Loucy (cell line): ENCODE data around the gene PSMG1.

Experiments
- H2AFZ ChIP-seq: fragments of 200-600 bp; sonication (generic); 2 replicates; pipeline ENCODE4 v1.6.0; 2016; ENCODE audit warnings: antibody characterized with exemption, mild to moderate bottlenecking, low read length, moderate library complexity
- H3F3A ChIP-seq: fragments of 200-600 bp; 2 replicates; pipeline ENCODE4 v1.6.0; 2016; ENCODE audit warnings: antibody characterized with exemption, low read depth, mild to moderate bottlenecking
- H3K27me3 ChIP-seq: fragments of 200-600 bp; sonication (generic); 2 replicates; pipeline ENCODE4 v1.6.1; 2014; ENCODE audit warnings: low read length, mild to moderate bottlenecking; ENCODE audit not compliant: insufficient read depth, poor library complexity, severe bottlenecking
- H3K36me3 ChIP-seq: fragments of 200-600 bp; sonication (generic); 2 replicates; pipeline ENCODE4 v1.6.1; 2016; ENCODE audit warnings: low read length; ENCODE audit not compliant: insufficient read depth
- H3K4me1 ChIP-seq: fragments of 200-600 bp; sonication (generic); 2 replicates; pipeline ENCODE4 v1.5.1; 2014; ENCODE audit warnings: low read length, mild to moderate bottlenecking; ENCODE audit not compliant: insufficient read depth, poor library complexity, severe bottlenecking
- H3K4me2 ChIP-seq: fragments of 200-600 bp; sonication (generic); 2 replicates; pipeline ENCODE4 v1.6.0; 2014; ENCODE audit warnings: antibody characterized with exemption, low read length, low read depth, mild to moderate bottlenecking; ENCODE audit not compliant: poor library complexity, severe bottlenecking
- H3K4me3 ChIP-seq: fragments of 200-600 bp; sonication (generic); 2 replicates; pipeline ENCODE4 v1.5.1; 2014; ENCODE audit warnings: low read length, mild to moderate bottlenecking, mixed read lengths; ENCODE audit not compliant: poor library complexity, severe bottlenecking
- H3K79me2 ChIP-seq: fragments of 200-600 bp; sonication (generic); 2 replicates; pipeline ENCODE4 v1.6.1; 2014; ENCODE audit warnings: low read length; ENCODE audit not compliant: insufficient read depth
- H3K9ac ChIP-seq: fragments of 200-600 bp; sonication (generic); 2 replicates; pipeline ENCODE4 v1.6.0; 2014; ENCODE audit warnings: mild to moderate bottlenecking, low read depth, low read length, moderate library complexity; ENCODE audit not compliant: poor library complexity, severe bottlenecking
- H3K9me2 ChIP-seq: fragments of 200-600 bp; sonication (generic); replicated peaks from 2 replicates; pipeline ENCODE4 v1.6.1; 2016; ENCODE audit warnings: low read depth, low read length, mixed read lengths
- H3K9me3 ChIP-seq: fragments of 200-600 bp; sonication (generic); 2 replicates; pipeline ENCODE4 v1.6.1; 2014; ENCODE audit warnings: mild to moderate bottlenecking, antibody characterized with exemption, low read length, low read depth; ENCODE audit not compliant: insufficient read depth
- H4K20me1 ChIP-seq: fragments of 200-600 bp; sonication (generic); 2 replicates; pipeline ENCODE4 v1.6.0; 2014; ENCODE audit warnings: antibody characterized with exemption, low read length, mild to moderate bottlenecking; ENCODE audit not compliant: insufficient read depth, poor library complexity, severe bottlenecking
- EZH2phosphoT487 ChIP-seq: fragments of 200-600 bp; IDR thresholded peaks from 2 replicates; pipeline ENCODE4 v1.6.1; 2018; ENCODE audit warnings: antibody characterized with exemption, mild to moderate bottlenecking, moderate library complexity, borderline replicate concordance
- TF ChIP-seq, protein P1 (sequence below): fragments of 200-600 bp; sonication (generic); conservative IDR thresholded peaks from 2 replicates; pipeline ENCODE4 v1.5.1; 2014; ENCODE audit warnings: mild to moderate bottlenecking, antibody characterized with exemption, low read length

Gene PSMG1

GRCh38 chr21:39182484-39183271, 573 bp downstream of the PSMG1 start:
- peak overlapping the region; percentile 88 for H3K4me3 ChIP-seq
- H3K4me1 ChIP-seq = peaks cover 52% of the 10 kb centered on the region
- no peaks in the 10 kb centered on the region for H3K27me3 ChIP-seq
- H3K4me2 ChIP-seq = peak overlapping the region; percentile 94
- no peaks in the 10 kb centered on the region for H3K9me2 ChIP-seq
- no peaks in the 10 kb centered on the region for H3K9me3 ChIP-seq
- H2AFZ ChIP-seq = peak overlapping the region; percentile 87
- TF ChIP-seq, protein P1, sequence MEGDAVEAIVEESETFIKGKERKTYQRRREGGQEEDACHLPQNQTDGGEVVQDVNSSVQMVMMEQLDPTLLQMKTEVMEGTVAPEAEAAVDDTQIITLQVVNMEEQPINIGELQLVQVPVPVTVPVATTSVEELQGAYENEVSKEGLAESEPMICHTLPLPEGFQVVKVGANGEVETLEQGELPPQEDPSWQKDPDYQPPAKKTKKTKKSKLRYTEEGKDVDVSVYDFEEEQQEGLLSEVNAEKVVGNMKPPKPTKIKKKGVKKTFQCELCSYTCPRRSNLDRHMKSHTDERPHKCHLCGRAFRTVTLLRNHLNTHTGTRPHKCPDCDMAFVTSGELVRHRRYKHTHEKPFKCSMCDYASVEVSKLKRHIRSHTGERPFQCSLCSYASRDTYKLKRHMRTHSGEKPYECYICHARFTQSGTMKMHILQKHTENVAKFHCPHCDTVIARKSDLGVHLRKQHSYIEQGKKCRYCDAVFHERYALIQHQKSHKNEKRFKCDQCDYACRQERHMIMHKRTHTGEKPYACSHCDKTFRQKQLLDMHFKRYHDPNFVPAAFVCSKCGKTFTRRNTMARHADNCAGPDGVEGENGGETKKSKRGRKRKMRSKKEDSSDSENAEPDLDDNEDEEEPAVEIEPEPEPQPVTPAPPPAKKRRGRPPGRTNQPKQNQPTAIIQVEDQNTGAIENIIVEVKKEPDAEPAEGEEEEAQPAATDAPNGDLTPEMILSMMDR = no peak
- TF ChIP-seq EZH2phosphoT487 = no peak
- peaks cover 33% of the 10 kb centered on the region for H4K20me1 ChIP-seq
- H3F3A ChIP-seq = no peaks in the 10 kb centered on the region
- peaks cover 66% of the 10 kb centered on the region for H3K79me2 ChIP-seq
- H3K9ac ChIP-seq = peak overlapping the region; percentile 81
- peaks cover 6% of the 10 kb centered on the region; the same call in 1 of the 2 replicates for H3K36me3 ChIP-seq

- H3K9me2 ChIP-seq = no peaks in the 10 kb centered on the region
- peaks cover 37% of the 10 kb centered on the region for H4K20me1 ChIP-seq
- H3K9ac ChIP-seq = peak overlapping the region; percentile 81
- H3K4me2 ChIP-seq = peak overlapping the region; percentile 94
- TF ChIP-seq, protein P1 = no peak
- no peak for TF ChIP-seq EZH2phosphoT487
- peaks cover 10% of the 10 kb centered on the region; the same call in 1 of the 2 replicates for H3K36me3 ChIP-seq
- peaks cover 58% of the 10 kb centered on the region for H3K4me1 ChIP-seq
- H3K27me3 ChIP-seq = no peaks in the 10 kb centered on the region
- H3K79me2 ChIP-seq = peaks cover 71% of the 10 kb centered on the region
- peak overlapping the region; percentile 88 for H3K4me3 ChIP-seq
- H3K9me3 ChIP-seq = no peaks in the 10 kb centered on the region
- no peak overlapping the region for H2AFZ ChIP-seq
- no peaks in the 10 kb centered on the region for H3F3A ChIP-seq
These were observed 1.2 kb downstream of the PSMG1 start for GRCh38 chr21:39182016-39182415.

- peaks cover 62% of the 10 kb centered on the region for H3K4me1 ChIP-seq
- H3K27me3 ChIP-seq = no peaks in the 10 kb centered on the region
- peaks cover 37% of the 10 kb centered on the region for H4K20me1 ChIP-seq
- H3K9me3 ChIP-seq = no peaks in the 10 kb centered on the region
- H3K79me2 ChIP-seq = peaks cover 78% of the 10 kb centered on the region
- no peaks in the 10 kb centered on the region for H3K9me2 ChIP-seq
- TF ChIP-seq EZH2phosphoT487 = no peak
- TF ChIP-seq, protein P1 = no peak
- no peak overlapping the region for H2AFZ ChIP-seq
- no peaks in the 10 kb centered on the region for H3F3A ChIP-seq
- H3K4me2 ChIP-seq = peak overlapping the region; percentile 94
- H3K36me3 ChIP-seq = peaks cover 17% of the 10 kb centered on the region; the same call in 1 of the 2 replicates
- peak overlapping the region; percentile 88 for H3K4me3 ChIP-seq
- peak overlapping the region; percentile 81 for H3K9ac ChIP-seq
These were observed 1.9 kb downstream of the PSMG1 start for GRCh38 chr21:39181205-39181818.
